Activated CD8-positive, alpha-beta memory T cell treated with anti-CD3 and anti-CD28 coated beads, Interleukin-2, amount 50 U/mL, for 1 hour (primary cell): ENCODE results near the gene FANCG.

Experiments used
- DNase-seq: peaks from one replicate; pipeline ENCODE4 v3.0.0-alpha.2; 2020; ENCODE audit errors: extremely low read depth

Gene FANCG

DNA sequence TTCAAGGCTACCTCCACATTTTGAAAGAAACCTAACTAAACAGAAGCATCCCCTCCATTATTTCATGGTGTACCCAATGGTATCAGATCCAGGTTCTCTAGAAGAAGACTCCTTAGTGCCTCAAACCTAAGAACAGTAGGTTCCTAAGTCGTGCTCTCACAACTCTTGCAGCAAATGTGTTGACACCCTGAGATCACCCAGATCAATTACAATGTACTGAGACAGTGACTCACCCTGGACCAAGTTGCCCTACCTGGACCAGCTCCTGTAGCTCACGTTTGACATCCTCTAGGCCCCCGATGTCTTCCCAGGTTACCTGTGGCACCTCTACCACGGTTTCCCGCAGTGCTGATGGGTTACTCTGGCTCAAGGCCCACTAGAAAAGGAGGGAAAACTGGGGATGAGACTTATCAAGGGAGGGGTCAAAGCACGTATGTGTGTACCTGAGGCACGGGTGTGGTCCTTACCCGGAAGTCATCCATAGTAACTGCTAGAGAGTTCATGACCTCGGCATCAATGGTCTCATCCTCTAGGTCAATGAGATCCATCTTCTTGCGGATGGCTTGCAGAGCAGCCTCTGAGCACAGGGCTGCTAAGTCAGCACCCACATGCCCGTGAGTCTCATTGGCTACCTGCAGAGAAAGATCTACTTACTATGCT, 19.1 kb downstream of the FANCG start:
- DNase-seq, result no peak

GRCh38 chr9:35059438-35059837, 20.3 kb downstream of the FANCG start:
- DNase-seq, result no peak

DNA sequence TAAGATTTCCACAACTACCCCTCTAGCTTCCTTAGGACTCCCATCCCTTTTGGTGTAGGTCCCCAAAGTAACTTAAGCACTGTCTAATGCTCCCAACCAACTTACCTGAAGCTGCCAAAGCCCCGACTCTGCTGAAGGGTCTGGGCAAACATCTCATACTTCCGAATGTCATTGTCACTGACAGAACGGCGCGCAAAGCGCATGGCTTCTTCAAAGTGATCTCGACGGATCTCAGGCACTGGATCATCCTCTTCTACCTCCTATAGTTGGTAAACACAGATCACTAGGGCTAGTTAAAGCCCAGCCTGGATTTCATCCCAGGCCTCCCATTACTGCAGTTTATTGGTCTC, 22.5 kb downstream of the FANCG start:
- no peak for DNase-seq

- no peak for DNase-seq
Observed at GRCh38 chr9:35056571-35057270, 23.0 kb downstream of the FANCG start.

GRCh38 chr9:35054871-35055644, 24.7 kb downstream of the FANCG start:
- no peak for DNase-seq

- no peak for DNase-seq
Observed at GRCh38 chr9:35054185-35054835, 25.4 kb downstream of the FANCG start.

- no peak for DNase-seq
Observed at GRCh38 chr9:35051069-35051967, 28.4 kb downstream of the FANCG start.

- no peak for DNase-seq
Observed at GRCh38 chr9:35048511-35048910, 31.2 kb downstream of the FANCG start.

DNA sequence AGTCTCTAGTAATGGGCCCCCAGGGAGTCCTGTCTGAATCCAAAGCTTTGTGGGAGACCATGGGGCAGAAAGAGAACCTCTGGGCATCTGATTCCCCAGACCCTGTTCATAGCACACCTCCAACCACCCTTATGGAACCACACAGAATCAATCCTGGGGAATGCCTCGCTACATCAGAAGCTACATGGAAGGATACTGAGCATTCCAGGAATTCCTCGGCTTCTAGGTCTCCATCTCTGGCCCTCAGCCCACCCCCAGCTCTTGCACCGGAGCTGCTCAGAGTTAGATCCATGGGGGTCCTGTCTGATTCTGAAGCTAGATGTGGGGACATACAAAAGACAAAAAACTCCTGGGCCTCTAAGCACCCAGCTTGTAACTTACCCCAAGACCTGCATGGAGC, 35.7 kb downstream of the FANCG start:
- DNase-seq, result no peak

DNA sequence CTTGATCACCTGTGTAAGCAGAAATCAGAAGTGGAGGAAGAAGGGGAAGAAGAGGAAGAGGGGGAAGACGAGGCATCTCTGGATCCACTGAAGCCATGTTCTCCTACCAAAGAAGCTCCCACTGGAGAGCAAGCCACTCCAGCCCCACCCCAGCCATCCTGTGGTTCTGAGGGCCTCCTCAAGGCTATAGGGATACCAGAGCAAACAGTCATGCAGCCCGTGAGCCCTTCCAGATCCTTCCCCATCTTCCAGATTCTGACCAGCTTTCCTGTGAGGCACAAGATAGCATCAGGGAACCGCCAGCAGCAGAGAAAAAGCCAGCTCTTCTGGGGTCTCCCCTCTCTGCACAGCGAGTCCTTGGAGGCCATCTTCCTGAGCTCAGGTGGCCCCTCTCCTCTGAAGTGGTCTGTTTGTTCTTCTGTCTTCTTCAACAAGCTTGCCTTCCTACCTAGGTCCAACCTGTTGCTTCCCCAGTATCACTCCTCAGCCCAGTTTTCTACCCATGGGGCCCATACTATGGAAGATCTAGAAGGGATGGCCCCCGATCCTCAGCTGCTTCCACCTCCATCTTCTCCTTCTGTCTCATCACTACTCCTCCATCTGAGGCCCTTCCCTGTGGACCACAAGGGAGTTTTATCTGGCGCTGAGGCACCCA, 36.7 kb downstream of the FANCG start:
- no peak for DNase-seq

- DNase-seq, result no peak
Observed at GRCh38 chr9:35042081-35042604, 37.6 kb downstream of the FANCG start.

- no peak for DNase-seq
Observed at GRCh38 chr9:35035851-35036701, 43.7 kb downstream of the FANCG start.

- DNase-seq, result no peak
Observed at GRCh38 chr9:35033101-35033500, 46.6 kb downstream of the FANCG start.

- no peak for DNase-seq
Observed at GRCh38 chr9:35029852-35030251, 49.9 kb downstream of the FANCG start.

DNA sequence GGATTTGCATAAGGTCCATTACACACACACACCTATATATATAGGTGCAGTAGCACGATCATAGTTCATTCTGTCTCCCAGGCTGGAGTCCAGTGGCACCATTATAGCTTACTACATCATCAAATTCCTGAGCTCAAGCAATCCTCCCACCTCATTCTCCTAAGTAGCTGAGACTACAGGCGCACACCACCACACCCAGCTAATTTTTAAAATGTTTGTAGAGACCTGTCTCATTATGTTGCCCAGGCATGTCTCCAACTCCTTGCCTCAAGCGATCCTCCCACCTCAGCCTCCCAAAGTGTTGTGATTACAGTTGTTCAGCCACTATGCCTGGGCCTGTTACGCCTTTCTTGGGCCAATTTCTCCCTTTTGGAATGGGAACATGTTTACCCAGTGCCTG, 50.5 kb downstream of the FANCG start:
- no peak for DNase-seq

DNA sequence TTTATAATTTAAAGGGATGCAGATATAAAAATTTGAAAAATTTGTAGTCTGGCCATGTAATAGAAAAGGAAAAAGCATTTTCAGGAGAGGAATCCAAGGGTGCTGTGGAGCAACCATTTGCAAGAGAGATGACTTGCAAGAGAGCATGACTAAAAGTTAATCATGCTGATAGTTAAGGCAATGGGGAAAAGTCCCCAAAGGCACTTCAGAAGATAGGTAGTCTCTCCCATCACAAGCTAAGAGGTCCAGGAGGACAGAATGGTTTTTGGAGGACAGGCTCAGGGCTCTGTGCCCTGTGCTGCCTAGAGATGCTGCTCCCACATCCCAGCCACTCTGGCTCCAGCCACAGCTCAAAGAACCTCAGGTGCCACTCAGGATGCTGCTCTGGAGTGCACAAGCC, 51.4 kb downstream of the FANCG start:
- no peak for DNase-seq

- DNase-seq, result no peak
Observed at GRCh38 chr9:35027860-35028259, 51.9 kb downstream of the FANCG start.

- no peak for DNase-seq
Observed at GRCh38 chr9:35027374-35027773, 52.4 kb downstream of the FANCG start.

DNA sequence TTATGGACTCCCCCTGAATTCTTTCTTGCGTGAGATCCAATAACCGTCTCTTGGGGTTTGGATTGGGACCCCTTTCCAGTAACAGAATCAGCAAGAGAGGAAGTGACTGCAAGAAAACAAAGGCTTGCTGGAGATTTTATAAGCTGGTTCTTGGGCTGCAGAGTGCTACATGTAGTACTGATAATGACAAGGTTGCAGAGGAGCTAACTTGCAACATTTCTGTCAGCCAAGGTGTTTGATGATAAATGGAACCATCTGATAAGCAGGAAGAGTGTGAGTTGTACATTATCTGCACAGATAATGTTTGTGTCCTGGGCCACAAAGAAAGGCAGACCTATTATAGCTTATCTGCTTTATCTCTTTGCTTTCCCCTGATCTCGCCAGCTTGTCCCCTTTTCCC, 53.1 kb downstream of the FANCG start:
- DNase-seq, result no peak
